HL-60 (cell line): Measurements from ENCODE around the gene PTPN11.
A peak's percentile ranks its signal among the peaks of the same experiment; 100 is the strongest.

Experiments used
- CTCF ChIP-seq: IDR thresholded peaks from one replicate; pipeline ENCODE4 v1.5.1; 2011; ENCODE audit warnings: low read length, control low read depth, inconsistent platforms; ENCODE audit not compliant: insufficient read depth
- GABPA ChIP-seq: IDR thresholded peaks from 2 replicates; pipeline ENCODE4 v1.6.1; 2012; ENCODE audit warnings: low read depth
- POLR2AphosphoS5 ChIP-seq: IDR thresholded peaks from 2 replicates; pipeline ENCODE4 v1.6.1; 2012; ENCODE audit warnings: low read depth
- REST ChIP-seq: IDR thresholded peaks from 2 replicates; pipeline ENCODE4 v1.6.1; 2012; ENCODE audit warnings: low read depth; ENCODE audit not compliant: insufficient replicate concordance
- SPI1 ChIP-seq: IDR thresholded peaks from 2 replicates; pipeline ENCODE4 v1.6.1; 2012; ENCODE audit warnings: low read depth, mild to moderate bottlenecking, borderline replicate concordance

GRCh38 chr12:112381883-112382796 lies 36.6 kb upstream of the PTPN11 start, which contains the start of gene HECTD4:
- no peak for TF ChIP-seq CTCF
- no peak for TF ChIP-seq GABPA
- peak; percentile 91; the same call in 1 of the 2 replicates for TF ChIP-seq POLR2AphosphoS5
- peak; percentile 15 for TF ChIP-seq REST
- TF ChIP-seq SPI1, result no peak
